Hepatocyte (in vitro differentiated cells): ENCODE results near the gene PCBP1. TPM values are rescaled to one million over a fixed set of nuclear protein-coding genes. Genes with fewer than 3 reads are reported as not detected.

Source experiments
- polyA plus RNA-seq: library from polyadenylated mRNA; unstranded; fragments of >200 nt; fragmentation: Nextera tagmentation; extraction: Ambion mirVana; gene quantifications from 2 replicates; pipeline ENCODE4 v1.2.1, GENCODE V29; 2016
- small RNA-seq: library from RNA; depleted of rRNA; stranded (forward); fragments of <200 nt; gene quantifications from one replicate; pipeline ENCODE3, GENCODE V24; 2014
- total RNA-seq: library from RNA; depleted of rRNA; stranded (reverse); fragments of >200 nt; gene quantifications from 2 replicates; pipeline ENCODE4 v1.2.3, GENCODE V29; 2014

The PCBP1 gene
- total and polyA plus RNA-seq, 2 experiments from 2014 or later = 97.1 to 183 TPM

Small RNA genes lying within 50 kb of the gene (small RNA-seq; reads per million reads assigned to genes)
- not detected for gene RN7SL470P

Other genes starting within 250 kb of the PCBP1 start
- gene SNRNP27, start 193.5 kb upstream of the PCBP1 start, total RNA-seq = 43.1 and 58.4 TPM in 2 replicates
- gene SNRNP27, start 193.5 kb upstream of the PCBP1 start, polyA plus RNA-seq = 65.5 and 66.3 TPM in 2 replicates
- 25.8 and 29.7 TPM in 2 replicates for gene MXD1, start 172.4 kb upstream of the PCBP1 start, total RNA-seq
- 41.8 and 45.4 TPM in 2 replicates for gene MXD1, start 172.4 kb upstream of the PCBP1 start, polyA plus RNA-seq
- gene ASPRV1, start 125.8 kb upstream of the PCBP1 start, total RNA-seq = 0.24 and 0.73 TPM in 2 replicates
- gene ASPRV1, start 125.8 kb upstream of the PCBP1 start, polyA plus RNA-seq = 0.66 TPM in 1 of 2 replicates, not detected in the other
- gene C2orf42, start 103.5 kb downstream of the PCBP1 start, total RNA-seq = 16.3 and 22.0 TPM in 2 replicates
- 10.1 and 14.3 TPM in 2 replicates for gene C2orf42, start 103.5 kb downstream of the PCBP1 start, polyA plus RNA-seq
- gene TIA1, start 161.2 kb downstream of the PCBP1 start, total RNA-seq = 137 and 160 TPM in 2 replicates
- 47.1 and 64.8 TPM in 2 replicates for gene TIA1, start 161.2 kb downstream of the PCBP1 start, polyA plus RNA-seq
- gene PCYOX1, start 170.7 kb downstream of the PCBP1 start, total RNA-seq = 77.7 and 81.6 TPM in 2 replicates
- gene PCYOX1, start 170.7 kb downstream of the PCBP1 start, polyA plus RNA-seq = 51.0 and 69.0 TPM in 2 replicates
- 198 TPM in 2 replicates for gene SNRPG, start 206.3 kb downstream of the PCBP1 start, total RNA-seq
- gene SNRPG, start 206.3 kb downstream of the PCBP1 start, polyA plus RNA-seq = 326 and 329 TPM in 2 replicates
- 56.1 and 57.8 TPM in 2 replicates for gene FAM136A, start 214.6 kb downstream of the PCBP1 start, total RNA-seq
- gene FAM136A, start 214.6 kb downstream of the PCBP1 start, polyA plus RNA-seq = 63.6 and 68.8 TPM in 2 replicates